DMS114 treated with DMSO at 0.1 percent for 48 hours (cell line): Measurements from ENCODE around the gene DACH1.
A peak's percentile ranks its signal among the peaks of the same experiment; 100 is the strongest.
"Not testable (repeated sequence)": the region's sequence is repeated elsewhere in the genome, so short reads cannot be mapped to it uniquely, and the experiment has no call there.

Experiments
- DNase-seq: peaks from one replicate; lab custom pipeline; 2025; ENCODE audit not compliant: unreplicated experiment; lab: John Stamatoyannopoulos, UW

DACH1 gene

DNA sequence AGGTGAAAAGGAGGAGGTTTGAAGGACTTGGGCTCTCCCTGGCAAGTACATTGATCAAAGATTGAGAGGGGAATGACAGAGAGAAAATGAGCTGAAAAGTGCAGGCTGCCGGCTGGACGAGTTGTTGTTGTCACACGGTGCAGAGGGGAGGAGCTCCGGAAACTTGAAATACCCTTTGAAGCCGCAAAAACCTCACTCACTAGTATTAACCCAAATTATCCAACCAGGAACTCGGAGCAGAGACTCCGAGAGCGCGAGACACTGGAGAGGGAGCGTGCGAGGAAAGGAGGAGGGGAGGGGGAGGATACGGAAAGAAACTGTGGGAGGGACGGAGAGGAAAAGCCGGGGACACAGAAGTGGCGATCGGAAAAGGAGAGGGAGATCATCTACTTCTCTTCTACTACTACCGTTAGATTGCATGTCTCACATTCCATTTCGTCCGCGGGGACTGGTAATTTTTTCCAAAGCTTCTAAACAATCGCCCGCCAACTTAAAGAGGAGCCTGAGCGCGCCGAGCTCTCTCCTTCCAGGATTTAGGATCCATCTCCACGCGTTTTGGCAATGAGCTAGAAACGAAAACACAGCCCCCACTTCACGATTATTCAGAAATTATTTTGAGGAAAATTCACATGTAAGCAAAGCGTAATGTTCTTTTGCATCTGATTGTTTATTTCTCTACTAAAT, at the start of gene DACH1:
DACH1 (minus strand) TSS at position 74 of the 684 bp plus-strand sequence.
- peak; percentile 50 for DNase-seq

DNA sequence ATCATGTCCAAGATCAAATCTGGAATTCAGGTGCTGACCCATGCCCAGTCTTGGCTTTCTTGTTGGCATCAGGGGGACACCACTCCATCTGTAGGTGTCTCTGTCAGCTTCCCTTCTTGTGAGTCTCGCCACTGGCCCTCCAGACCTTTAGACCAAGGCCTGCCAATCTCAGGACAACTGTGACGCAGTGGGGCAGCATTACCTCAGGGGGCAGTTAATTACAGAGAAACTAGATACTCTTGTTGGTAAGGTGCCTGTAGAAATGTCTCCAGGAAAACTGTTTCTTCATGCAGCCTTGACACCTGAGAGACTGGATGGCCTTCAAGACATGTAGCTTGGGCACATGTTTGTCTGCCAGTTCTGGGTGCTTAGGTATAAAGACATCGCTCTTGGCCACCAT, 46.7 kb upstream of the DACH1 start:
- no peak for DNase-seq

DNA sequence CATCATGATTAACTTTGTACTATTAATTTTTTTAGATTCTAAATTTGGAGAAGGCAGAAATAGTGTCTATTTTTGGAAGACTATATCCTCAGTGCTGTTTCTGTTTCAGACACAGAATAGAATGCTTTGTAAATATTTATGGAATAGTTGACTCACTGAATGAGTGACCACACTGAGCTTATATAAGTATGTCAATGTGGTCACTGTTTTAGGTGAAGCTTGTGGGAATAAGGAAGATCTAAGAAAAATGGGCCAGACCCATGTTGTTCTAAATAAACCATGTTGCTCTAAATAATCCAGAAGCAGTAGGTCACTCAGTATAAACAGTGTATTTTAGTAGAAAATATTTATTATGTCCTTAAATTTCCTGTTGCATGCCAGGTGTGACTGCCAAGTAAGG, 45.5 kb upstream of the DACH1 start:
- DNase-seq = no peak

DNA sequence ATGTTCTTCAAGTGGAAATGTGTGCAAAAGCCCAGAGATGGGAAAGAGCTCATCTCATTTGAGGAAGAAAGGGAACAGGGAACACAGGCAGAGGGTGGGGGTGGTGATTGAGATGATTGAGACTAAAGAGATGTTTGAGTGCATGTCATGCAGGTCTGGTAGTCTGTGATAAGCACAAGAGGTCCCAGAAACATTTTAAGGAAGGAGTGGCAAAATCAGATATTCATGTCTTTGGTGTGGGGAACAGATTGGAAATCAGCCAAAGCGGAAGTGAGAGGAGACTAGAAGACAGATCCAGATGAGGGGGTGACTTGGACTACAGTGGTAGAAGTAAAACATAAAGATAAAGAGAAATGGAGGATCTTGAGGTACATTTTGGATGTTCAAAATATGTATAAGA, 39.4 kb upstream of the DACH1 start:
- no peak for DNase-seq

DNA sequence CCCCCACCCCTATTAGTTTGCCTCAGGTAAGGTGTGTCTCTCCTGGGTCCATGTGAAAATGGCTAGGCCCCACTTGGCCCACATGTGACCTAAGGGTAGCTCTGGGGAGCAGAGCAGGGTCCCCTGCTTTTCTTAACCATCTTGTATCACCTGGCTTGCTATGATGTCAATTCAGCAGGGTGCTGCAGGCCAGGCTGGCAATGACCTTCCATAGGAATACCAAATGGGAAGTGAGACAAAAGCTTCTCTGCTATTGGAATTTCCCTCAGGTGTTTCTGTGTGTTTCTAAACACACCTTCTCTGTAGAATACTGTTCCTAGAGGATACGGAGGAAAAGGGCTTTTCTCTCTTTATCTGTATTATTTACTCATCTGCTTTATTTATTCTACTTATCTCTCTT, 35.7 kb upstream of the DACH1 start:
- DNase-seq = no peak

DNA sequence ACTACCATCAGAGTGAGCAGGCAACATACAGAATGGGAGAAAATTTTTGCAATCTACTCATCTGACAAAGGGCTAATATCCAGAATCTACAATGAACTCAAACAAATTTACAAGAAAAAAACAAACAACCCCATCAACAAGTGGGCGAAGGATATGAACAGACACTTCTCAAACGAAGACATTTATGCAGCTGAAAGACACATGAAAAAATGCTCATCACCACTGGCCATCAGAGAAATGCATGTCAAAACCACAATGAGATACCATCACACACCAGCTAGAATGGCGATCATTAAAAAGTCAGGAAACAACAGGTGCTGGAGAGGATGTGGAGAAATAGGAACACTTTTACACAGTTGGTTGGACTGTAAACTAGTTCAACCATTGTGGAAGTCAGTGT, 26.5 kb upstream of the DACH1 start:
- DNase-seq = not testable (repeated sequence)

DNA sequence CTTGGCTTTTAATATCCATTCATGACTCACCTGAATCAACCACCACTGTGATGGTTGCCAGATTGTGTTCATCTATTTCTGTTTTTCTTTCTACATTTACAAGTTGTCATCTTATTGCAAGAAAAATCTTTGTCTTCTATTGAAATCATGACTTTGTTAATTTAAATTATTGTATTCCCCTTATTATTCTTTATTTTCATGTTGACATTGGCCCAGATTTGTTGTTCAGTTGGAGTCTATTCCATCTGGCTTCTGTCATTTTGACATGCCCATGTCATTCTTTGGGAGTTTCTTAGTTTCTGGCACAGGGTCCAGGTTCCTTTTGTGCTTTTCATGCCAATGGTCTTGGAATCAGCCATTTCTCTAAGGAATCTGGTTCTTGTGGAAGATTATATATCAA, 19.9 kb upstream of the DACH1 start:
- DNase-seq = no peak

DNA sequence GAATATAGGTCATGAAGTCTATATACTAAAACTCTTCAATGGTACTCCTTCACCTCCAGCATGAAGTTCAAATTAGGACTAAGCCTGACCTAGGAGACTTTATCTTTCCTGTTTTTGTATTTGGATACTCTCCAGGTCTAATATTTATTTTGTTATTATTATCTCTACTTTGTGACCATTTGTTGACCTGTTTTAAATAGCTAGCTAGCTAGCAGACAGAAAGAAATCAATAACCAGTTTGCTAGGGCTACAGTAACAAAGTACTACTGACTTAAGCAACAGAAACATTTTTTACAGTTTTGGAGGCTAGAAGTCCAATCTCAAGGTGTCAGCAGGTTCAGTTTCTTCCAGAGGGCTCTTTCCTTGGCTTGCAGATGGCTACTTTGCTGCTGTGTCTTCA, 15.1 kb upstream of the DACH1 start:
- DNase-seq = no peak

DNA sequence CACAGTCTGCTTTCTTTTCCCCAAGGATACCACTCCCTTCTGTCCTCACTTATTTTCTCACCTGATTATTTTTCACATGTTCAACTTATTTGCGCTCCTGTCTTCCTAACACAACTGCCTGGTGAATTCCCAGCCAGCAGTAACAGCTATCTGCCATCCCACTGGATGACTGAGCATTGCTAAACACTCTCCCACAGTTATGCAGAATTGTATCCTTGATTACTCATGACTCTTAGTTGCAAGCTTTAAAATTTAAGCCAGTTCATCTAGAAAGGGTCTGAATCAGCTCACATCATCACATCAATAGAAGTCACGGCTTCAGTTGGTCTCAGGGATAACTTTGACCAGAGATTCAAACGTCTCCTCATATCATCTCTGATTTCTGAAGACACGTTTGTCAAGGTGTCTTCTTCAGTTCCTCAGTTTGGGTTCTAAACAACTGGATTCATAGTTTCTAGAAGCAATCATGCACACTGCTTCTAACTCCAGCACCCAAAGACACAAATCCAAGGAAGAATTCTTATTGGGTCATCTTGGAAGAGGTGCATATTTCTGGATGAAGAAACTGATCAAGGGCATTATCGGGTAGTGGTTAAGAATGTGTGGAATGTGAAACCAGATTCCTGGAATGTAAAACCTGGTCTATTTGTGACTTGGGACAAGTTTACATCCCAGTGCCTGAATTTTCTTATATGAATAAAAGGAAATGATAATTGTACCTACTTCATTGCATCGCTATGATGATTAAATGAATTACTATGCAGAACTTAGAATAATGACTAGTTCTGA, 13.9 kb upstream of the DACH1 start:
- DNase-seq = no peak

DNA sequence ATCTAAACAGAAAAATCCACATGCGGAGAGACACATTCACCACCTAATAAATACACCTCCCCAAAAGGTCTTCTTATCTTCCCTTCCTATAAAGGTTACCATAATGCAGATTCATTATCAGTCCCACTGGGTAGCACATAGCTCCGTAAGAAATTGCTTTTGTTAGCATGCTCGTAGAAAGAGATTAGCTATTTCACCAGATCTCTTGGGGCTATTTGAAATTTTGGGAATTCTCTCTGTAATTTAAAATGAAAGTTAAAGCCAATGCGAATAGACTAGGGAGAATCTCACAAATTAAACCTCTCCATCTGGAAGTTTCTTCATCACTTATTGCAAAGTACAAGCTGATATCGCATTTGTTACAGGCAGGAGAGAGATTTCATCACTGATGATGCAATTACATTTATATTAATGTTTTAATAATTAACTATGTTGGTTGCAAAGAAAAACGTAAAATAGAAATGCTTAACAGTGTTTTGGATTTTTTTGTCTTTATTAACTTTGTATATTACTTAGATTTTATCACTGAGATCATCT, 12.9 kb upstream of the DACH1 start:
- DNase-seq = no peak

DNA sequence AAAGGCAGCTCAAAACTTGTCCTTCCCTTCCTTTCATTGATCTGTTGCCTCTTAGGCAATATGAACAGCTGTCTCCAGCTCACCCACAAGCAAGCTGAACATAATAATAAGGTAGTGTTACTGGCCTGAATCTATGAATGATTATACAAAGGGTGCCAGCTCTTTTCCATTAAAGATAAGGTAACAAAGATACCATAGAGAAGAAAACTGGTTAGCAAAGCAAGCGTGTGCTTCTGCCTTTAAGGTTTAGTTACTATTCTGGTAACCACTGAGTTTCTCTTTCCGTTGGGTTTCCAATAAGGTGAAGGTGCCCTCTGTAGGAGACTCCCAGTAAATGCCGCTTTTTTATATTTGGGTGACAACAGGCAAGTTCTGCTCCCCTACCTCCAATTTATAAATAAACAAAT, 12.1 kb upstream of the DACH1 start:
- peak; percentile 6 for DNase-seq

DNA sequence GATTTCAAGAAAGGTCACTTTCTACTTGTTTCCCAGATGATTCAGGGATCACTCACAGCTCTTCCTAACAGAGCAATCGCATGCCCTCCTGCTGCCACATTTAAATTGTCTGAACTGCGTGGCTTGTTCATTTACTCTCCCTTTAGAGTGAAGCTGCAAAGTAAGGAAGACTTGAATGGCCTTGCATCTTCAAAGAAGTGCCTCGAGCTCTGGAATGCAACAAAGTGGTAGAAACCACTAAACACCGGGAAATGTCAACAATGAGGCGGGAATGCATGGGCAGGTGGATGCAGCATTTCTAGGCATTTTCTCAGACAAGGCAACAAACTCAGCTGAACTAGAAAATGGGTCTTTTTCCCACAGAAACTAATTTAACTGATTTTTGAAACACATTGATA, 10.3 kb upstream of the DACH1 start:
- DNase-seq = no peak

DNA sequence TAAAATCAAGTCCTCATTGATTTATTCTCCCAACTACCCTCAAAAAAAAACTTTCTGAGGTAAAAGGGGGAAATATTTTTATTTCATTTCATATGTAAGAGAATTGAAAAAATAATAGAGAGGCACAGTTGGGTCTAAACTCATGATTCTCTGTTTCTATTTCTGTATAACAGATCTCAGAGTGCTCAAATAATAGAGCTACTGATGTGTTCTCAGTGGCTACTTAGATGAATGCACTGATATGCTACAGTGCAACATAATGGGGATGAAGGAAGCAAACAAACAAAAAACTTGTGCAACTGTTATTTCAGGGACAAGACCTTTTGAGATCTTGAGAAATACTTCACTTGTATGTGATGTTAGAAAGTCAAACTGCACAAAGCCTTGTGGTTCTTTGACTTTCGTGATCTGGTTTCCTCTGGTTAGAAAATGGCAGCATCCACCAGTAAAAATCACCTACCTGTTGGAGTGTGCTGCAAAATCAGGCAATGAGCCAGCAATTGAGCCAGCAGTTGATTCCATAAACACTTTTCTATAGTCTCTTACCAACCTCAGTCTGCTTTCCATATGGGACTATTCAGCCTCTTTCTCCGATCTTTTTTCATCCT, 9.7 kb upstream of the DACH1 start:
- no peak for DNase-seq

DNA sequence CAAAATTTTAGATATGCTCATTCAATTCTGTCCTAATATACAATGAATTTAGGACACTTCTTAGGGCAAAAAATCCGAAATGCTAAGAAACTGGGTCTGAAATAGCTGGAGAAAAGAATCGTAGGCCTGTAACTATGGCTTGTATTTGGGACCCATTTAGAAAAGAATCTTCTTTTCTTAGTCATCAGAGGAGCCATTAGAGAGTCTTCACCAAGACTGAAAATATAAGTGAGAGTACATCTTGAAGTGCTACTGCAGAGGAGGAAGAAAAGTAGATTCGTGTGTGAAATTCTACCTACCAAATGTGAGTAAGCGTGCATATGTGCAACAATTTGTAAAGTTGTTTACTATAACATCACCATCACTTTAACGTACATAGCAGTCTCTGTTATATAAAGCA, 8.8 kb upstream of the DACH1 start:
- no peak for DNase-seq

DNA sequence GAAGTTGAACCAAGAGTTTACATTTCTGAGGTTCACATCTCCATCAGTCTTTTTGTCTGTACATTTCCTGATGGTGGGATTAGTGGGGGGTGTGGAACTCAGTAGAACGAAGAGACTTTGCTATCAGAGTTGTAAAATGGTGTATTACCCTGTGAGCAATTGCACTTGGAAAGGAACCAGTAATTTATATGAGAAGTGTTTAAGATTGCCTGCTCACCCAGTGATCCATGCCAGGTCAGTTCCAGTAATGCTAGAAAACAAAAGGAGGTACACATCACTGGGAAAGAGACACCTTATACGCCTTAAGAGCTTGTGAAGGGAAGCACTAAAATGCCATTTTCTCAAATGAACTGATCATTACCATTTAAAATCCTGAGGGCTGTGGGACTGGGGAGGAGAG, 7.5 kb upstream of the DACH1 start:
- DNase-seq = no peak

DNA sequence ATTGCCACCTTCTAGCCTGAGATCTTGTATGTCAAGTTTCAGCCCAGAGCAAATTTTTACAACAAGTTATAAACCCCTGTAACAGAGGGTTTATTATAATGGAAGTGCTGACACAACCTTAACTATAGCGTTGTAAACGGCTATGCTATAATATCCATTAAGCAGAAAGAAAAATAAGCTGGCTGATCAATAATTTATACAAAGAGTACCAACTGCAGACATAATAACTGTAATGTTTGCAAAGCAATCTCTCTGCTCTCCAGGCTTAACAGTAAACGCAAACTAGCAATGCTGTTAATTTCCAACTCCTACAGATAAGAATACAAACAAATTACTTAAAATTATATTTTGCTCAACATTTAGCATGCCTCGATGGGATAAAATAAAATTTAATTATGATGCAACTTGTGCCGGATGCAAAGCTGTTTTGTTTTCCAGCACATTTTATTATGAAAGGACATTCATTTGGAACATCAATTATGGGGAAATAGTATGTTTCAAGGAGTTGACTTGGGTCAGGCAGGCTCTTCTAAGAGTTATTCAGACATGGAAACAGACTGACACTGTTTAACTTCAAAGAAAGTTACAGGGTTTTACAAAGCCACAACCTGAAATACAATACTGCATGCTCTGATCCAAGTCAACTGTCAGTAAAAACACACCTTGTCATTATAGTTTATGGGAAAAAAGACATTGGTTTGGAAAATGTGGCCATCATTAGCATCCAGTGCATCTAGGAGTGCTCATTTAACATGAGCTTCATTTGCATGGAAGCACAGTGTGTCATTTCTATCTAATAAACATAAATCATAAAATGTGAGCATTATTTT, 6.6 kb upstream of the DACH1 start:
- no peak for DNase-seq

DNA sequence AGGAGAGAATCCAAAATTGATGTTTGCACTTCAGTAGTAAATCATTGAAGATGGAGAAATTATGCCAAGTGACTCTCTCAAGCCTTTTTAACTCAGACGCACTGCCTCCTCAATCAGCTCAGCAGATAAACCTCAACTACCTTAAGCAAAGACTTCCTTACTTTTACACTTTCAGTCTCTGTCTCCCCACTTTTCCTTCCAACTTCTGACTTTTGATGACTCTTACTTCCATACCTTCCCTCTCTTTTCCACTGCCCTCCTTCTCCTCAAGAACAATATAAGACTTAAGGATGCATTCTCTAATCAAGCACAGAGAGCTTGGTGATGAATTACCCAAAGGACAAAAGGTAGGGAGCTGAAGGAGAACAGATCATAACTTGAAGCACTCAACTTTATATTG, 4.8 kb upstream of the DACH1 start:
- DNase-seq = no peak

DNA sequence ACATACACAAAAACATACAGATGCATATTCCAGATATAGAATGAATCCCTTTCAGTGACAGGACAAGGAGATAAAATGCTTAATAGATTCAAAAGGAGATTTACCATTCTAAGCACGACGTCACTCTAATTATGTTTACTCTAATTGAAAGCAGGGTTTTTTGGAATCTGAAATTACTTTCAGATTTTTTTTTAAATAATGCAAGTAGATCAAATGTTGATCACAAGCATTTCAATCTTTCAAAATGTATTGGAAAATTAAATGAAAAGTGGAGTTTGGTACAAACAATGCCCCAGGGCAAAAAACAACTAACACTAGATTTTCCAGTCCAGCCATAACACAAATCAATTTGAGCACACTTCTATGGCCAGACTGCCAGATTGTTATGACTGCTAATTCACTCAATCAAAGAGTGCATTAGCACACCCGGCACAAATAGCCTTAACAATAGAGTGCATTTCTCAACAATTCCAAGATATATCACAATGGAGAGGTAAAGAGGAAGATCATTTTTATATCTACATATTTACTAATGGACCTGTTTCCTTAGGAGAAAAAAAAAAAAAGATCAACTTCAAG, 4.3 kb upstream of the DACH1 start:
- no peak for DNase-seq

DNA sequence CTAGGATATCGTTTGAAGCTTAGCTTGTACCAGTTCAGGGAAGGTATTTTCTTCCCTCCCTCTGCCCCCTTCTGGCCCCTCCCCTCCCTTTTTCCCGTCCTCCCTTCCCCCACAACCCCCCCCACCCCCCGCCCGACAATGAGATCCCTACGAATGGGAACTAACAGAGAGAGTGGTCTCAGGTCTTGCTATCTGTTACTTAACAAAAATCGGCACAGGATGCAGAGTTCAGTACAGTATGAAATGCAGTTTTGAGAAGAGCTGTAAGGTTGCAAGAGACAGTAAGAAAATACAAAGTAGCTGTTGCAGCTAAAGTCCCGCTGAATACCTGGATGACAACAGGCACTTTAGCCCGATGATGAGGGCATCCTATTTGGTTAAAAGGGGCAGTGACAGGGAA, 3.1 kb upstream of the DACH1 start:
- DNase-seq = no peak

DNA sequence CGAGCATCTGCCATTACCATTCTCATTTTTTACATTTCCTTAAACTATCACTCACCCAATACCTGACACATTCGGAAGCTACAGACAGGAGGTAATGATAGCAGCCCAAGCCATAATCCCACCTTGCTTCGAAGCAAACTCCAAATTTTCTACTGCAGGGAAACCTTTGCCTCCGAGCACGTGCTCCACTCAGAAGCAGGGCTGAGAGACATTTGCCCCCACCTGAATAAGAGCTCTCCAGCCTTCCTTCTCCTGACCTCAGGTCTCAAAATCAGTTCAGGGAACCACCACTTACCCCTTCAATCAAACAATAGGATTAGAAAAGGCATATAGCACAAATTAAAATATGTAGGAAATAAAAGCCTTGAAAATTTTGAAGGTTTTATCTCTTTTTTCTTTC, 2.3 kb upstream of the DACH1 start:
- no peak for DNase-seq
